Vagina (tissue), 2 donors: ENCODE measurements around the gene MFNG. TPM values are rescaled to one million over a fixed set of nuclear protein-coding genes. Genes with fewer than 3 reads are reported as not detected.
"Not testable (repeated sequence)": the region's sequence is repeated elsewhere in the genome, so short reads cannot be mapped to it uniquely, and the experiment has no call there.

ENCODE experiments used
- DNase-seq, 2 donors: peaks; one replicate each; pipeline ENCODE4 v3.0.0-alpha.2; 2017; ENCODE audit errors: extremely low spot score in 2 of 2
- H3K27ac ChIP-seq: fragments of 200-600 bp; sonication (generic); one replicate; pipeline ENCODE4 v1.5.1; 2019
- H3K27me3 ChIP-seq: fragments of 200-600 bp; sonication (generic); one replicate; pipeline ENCODE4 v1.5.1; 2019
- H3K36me3 ChIP-seq, 2 donors: fragments of 200-600 bp; sonication (generic); one replicate each; pipeline ENCODE4 v1.5.1; 2017 to 2019
- H3K4me1 ChIP-seq: fragments of 200-600 bp; sonication (generic); one replicate; pipeline ENCODE4 v1.5.1; 2019
- H3K4me3 ChIP-seq, 2 donors: fragments of 200-600 bp; sonication (generic); 1 replicate in 1 of 2; 2 replicates in 1 of 2; pipeline ENCODE4 v1.5.1; 2016 to 2019
- H3K9me3 ChIP-seq: fragments of 200-600 bp; sonication (generic); one replicate; pipeline ENCODE4 v1.5.1; 2019
- CTCF ChIP-seq, 3 experiments: fragments of 450-650 bp in 2 of 3; fragments of 200-600 bp in 1 of 3; sonication (generic) in 1 of 3; IDR thresholded peaks; one replicate each; pipeline ENCODE4 v1.5.1; 2017 to 2019; ENCODE audit warnings: antibody characterized with exemption in 3 of 3, mild to moderate bottlenecking in 2 of 3, moderate library complexity in 2 of 3
- POLR2A ChIP-seq, 2 donors: fragments of 450-650 bp; IDR thresholded peaks; one replicate each; pipeline ENCODE4 v1.6.1; 2017; ENCODE audit warnings: antibody characterized with exemption in 2 of 2, mild to moderate bottlenecking in 2 of 2, moderate library complexity in 2 of 2
- POLR2AphosphoS5 ChIP-seq, 2 donors: sonication (generic); formaldehyde crosslinking; IDR thresholded peaks; one replicate each; pipeline ENCODE4 v1.9.0; 2017; ENCODE audit warnings: antibody characterized with exemption in 2 of 2, mild to moderate bottlenecking in 2 of 2, low read depth in 1 of 2; ENCODE audit not compliant: insufficient read depth in 1 of 2
- intact Hi-C: fragments of 100-400 bp; cut with DNase I; formaldehyde crosslinking; loops from one replicate; pipeline ENCODE4 v1.15.1; 2023
- total RNA-seq: library from RNA; depleted of rRNA; stranded (reverse); fragments of >200 nt; gene quantifications from one replicate; pipeline ENCODE4 v1.2.3, GENCODE V29; 2016

The MFNG gene
- 15.2 TPM for total RNA-seq

GRCh38 chr22:37486224-37486845, at the start of gene MFNG:
Gene MFNG, minus strand, starts transcription at chr22:37486384. Its CDS starts 207 bp downstream, at chr22:37486177.
- peak within 1 kb of the TSS; percentile 45 to 46 for H3K4me3 ChIP-seq
- intact Hi-C loops, result no loop called here
- H3K27ac ChIP-seq, result peak within 1 kb of the TSS; percentile 66
- no peaks in the 10 kb centered on the region for H3K36me3 ChIP-seq
- no peak for DNase-seq
- no peaks in the 10 kb centered on the region for H3K9me3 ChIP-seq
- peaks cover 18% of the 10 kb centered on the region for H3K4me1 ChIP-seq
- TF ChIP-seq POLR2AphosphoS5 (IDR thresholded peaks at IDR 0.05; ENCODE audit: insufficient read depth in 1 of 2, low read depth in 1 of 2), result peak in 1 of 2 donors; percentile 14
- no peak for TF ChIP-seq POLR2A (IDR thresholded peaks at IDR 0.05)
- TF ChIP-seq CTCF (IDR thresholded peaks at IDR 0.05), result no peak
- no peaks in the 10 kb centered on the region for H3K27me3 ChIP-seq

- Histone ChIP-seq H3K27ac (no peak overlapping the region), H3K27me3 (no peaks in the 10 kb centered on the region), H3K4me3 (no peak overlapping the region), H3K36me3 (no peaks in the 10 kb centered on the region), H3K9me3 (no peaks in the 10 kb centered on the region), H3K4me1 (peaks cover 5% of the 10 kb centered on the region)
- TF ChIP-seq CTCF (IDR thresholded peaks at IDR 0.05) (no peak), POLR2AphosphoS5 (IDR thresholded peaks at IDR 0.05; ENCODE audit: insufficient read depth in 1 of 2, low read depth in 1 of 2) (no peak), POLR2A (IDR thresholded peaks at IDR 0.05) (no peak)
- no peak for DNase-seq
- intact Hi-C loops, result no loop called here
Measured at GRCh38 chr22:37535159-37535558, 49.0 kb upstream of the MFNG start.

- intact Hi-C loops, result no loop called here
- H3K27ac ChIP-seq, result no peak overlapping the region
Measured at GRCh38 chr22:37534445-37534844, 48.3 kb upstream of the MFNG start.

GRCh38 chr22:37533995-37534394, 47.8 kb upstream of the MFNG start:
- no peak overlapping the region for H3K27ac ChIP-seq
- H3K9me3 ChIP-seq, result no peaks in the 10 kb centered on the region
- H3K4me3 ChIP-seq, result no peak overlapping the region
- no peak for TF ChIP-seq POLR2A (IDR thresholded peaks at IDR 0.05)
- H3K36me3 ChIP-seq, result no peaks in the 10 kb centered on the region
- intact Hi-C loops, result no loop called here
- DNase-seq, result no peak
- no peaks in the 10 kb centered on the region for H3K27me3 ChIP-seq
- H3K4me1 ChIP-seq, result peaks cover 2% of the 10 kb centered on the region

More at GRCh38 chr22:37534445-37534844, 48.3 kb upstream of the MFNG start:
- TF ChIP-seq POLR2AphosphoS5 (IDR thresholded peaks at IDR 0.05; ENCODE audit: insufficient read depth in 1 of 2, low read depth in 1 of 2) (no peak), POLR2A (IDR thresholded peaks at IDR 0.05) (no peak), CTCF (IDR thresholded peaks at IDR 0.05) (no peak)
- DNase-seq, result no peak
- Histone ChIP-seq H3K4me1 (peaks cover 5% of the 10 kb centered on the region), H3K36me3 (no peaks in the 10 kb centered on the region), H3K4me3 (no peak overlapping the region), H3K9me3 (no peaks in the 10 kb centered on the region), H3K27me3 (no peaks in the 10 kb centered on the region)

- DNase-seq, result no peak
- Histone ChIP-seq H3K36me3 (no peaks in the 10 kb centered on the region), H3K27ac (no peak overlapping the region), H3K4me1 (peaks cover 14% of the 10 kb centered on the region), H3K9me3 (no peaks in the 10 kb centered on the region), H3K27me3 (no peaks in the 10 kb centered on the region), H3K4me3 (no peak overlapping the region)
- TF ChIP-seq POLR2AphosphoS5 (IDR thresholded peaks at IDR 0.05; ENCODE audit: insufficient read depth in 1 of 2, low read depth in 1 of 2), result no peak
- no peak for TF ChIP-seq POLR2A (IDR thresholded peaks at IDR 0.05)
- TF ChIP-seq CTCF (IDR thresholded peaks at IDR 0.05), result no peak
- intact Hi-C loops, result no loop called here
Measured at GRCh38 chr22:37529652-37530345, 43.6 kb upstream of the MFNG start.

- DNase-seq, intact Hi-C loops, H3K27me3 ChIP-seq, H3K4me3 ChIP-seq, H3K36me3 ChIP-seq, H3K9me3 ChIP-seq, H3K27ac ChIP-seq: not testable (repeated sequence)
- peaks cover 15% of the 10 kb centered on the region for H3K4me1 ChIP-seq
Measured at GRCh38 chr22:37527952-37528351, 41.8 kb upstream of the MFNG start.

GRCh38 chr22:37527081-37527752, 41.0 kb upstream of the MFNG start:
- DNase-seq, intact Hi-C loops: not testable (repeated sequence)

More at GRCh38 chr22:37527081-37527752, 41.0 kb upstream of the MFNG start:
- H3K9me3 ChIP-seq, H3K36me3 ChIP-seq, H3K27ac ChIP-seq, H3K27me3 ChIP-seq, H3K4me3 ChIP-seq: not testable (repeated sequence)
- peaks cover 15% of the 10 kb centered on the region for H3K4me1 ChIP-seq
